Measurements from ENCODE around the gene CLDN18. TPM values are rescaled to one million over a fixed set of nuclear protein-coding genes. Genes with fewer than 3 reads are reported as not detected.
A peak's percentile ranks its signal among the peaks of the same experiment; 100 is the strongest.

The CLDN18 gene
- total RNA-seq, 1 donor from 2014 or later, result 0.96 TPM

- no peak for DNase-seq (ENCODE audit: low spot score)
Observed at GRCh38 chr3:138062037-138062436, 52.1 kb downstream of the CLDN18 start.

GRCh38 chr3:138062626-138063025, 52.7 kb downstream of the CLDN18 start:
- DNase-seq (ENCODE audit: low spot score), result no peak

GRCh38 chr3:138063416-138063815, 53.5 kb downstream of the CLDN18 start:
- no peak for DNase-seq (ENCODE audit: low spot score)

GRCh38 chr3:138065949-138066348, 56.0 kb downstream of the CLDN18 start:
- DNase-seq (ENCODE audit: low spot score), result no peak

GRCh38 chr3:138066383-138066782, 56.4 kb downstream of the CLDN18 start:
- DNase-seq (ENCODE audit: low spot score), result no peak

GRCh38 chr3:138066972-138067371, 57.0 kb downstream of the CLDN18 start:
- no peak for DNase-seq (ENCODE audit: low spot score)

- DNase-seq (ENCODE audit: low spot score), result no peak
Observed at GRCh38 chr3:138068046-138068445, 58.1 kb downstream of the CLDN18 start.

- DNase-seq (ENCODE audit: low spot score), result peak; percentile 73
Observed at GRCh38 chr3:138068579-138069174, 58.7 kb downstream of the CLDN18 start.

GRCh38 chr3:138070006-138070405, 60.0 kb downstream of the CLDN18 start:
- DNase-seq (ENCODE audit: low spot score), result no peak

GRCh38 chr3:138072796-138073195, 62.8 kb downstream of the CLDN18 start:
- no peak for DNase-seq (ENCODE audit: low spot score)

GRCh38 chr3:138078096-138078495, 68.1 kb downstream of the CLDN18 start:
- no peak for DNase-seq (ENCODE audit: low spot score)

- DNase-seq (ENCODE audit: low spot score), result peak; percentile 15
Observed at GRCh38 chr3:138078901-138079344, 69.0 kb downstream of the CLDN18 start.

GRCh38 chr3:138079901-138080300, 69.9 kb downstream of the CLDN18 start:
- no peak for DNase-seq (ENCODE audit: low spot score)

- DNase-seq (ENCODE audit: low spot score), result no peak
Observed at GRCh38 chr3:138081371-138082084, 71.6 kb downstream of the CLDN18 start.

- DNase-seq (ENCODE audit: low spot score), result peak; percentile 7
Observed at GRCh38 chr3:138082085-138082991, 72.4 kb downstream of the CLDN18 start.

GRCh38 chr3:138082992-138083386, 73.0 kb downstream of the CLDN18 start:
- DNase-seq (ENCODE audit: low spot score), result no peak

Other genes with a start within 250 kb of the CLDN18 start
- 0.72 TPM for gene SOX14, start 245.8 kb upstream of the CLDN18 start, total RNA-seq (ENCODE audit: insufficient read depth, low replicate concordance)
- 15.9 TPM for gene DZIP1L, start 105.4 kb downstream of the CLDN18 start, total RNA-seq (ENCODE audit: insufficient read depth, low replicate concordance)
- 0.96 TPM for gene A4GNT, start 122.2 kb downstream of the CLDN18 start, total RNA-seq (ENCODE audit: insufficient read depth, low replicate concordance)
- 10.8 TPM for gene DBR1, start 164.8 kb downstream of the CLDN18 start, total RNA-seq (ENCODE audit: insufficient read depth, low replicate concordance)
- 81.1 TPM for gene ARMC8, start 177.1 kb downstream of the CLDN18 start, total RNA-seq (ENCODE audit: insufficient read depth, low replicate concordance)